Muscle layer of duodenum (tissue), 2 donors: ENCODE results near the gene STAP2.
A peak's percentile ranks its signal among the peaks of the same experiment; 100 is the strongest.
"Not testable (repeated sequence)": the region's sequence is repeated elsewhere in the genome, so short reads cannot be mapped to it uniquely, and the experiment has no call there.

ENCODE experiments used
- H3K27ac ChIP-seq: one replicate; pipeline ENCODE4 v1.7.0; 2013; ENCODE audit warnings: mild to moderate bottlenecking, low read length
- H3K27me3 ChIP-seq: one replicate; pipeline ENCODE4 v1.7.0; 2013; ENCODE audit warnings: low read depth, mild to moderate bottlenecking, control low read depth, low read length
- H3K36me3 ChIP-seq, 2 donors: one replicate each; pipeline ENCODE4 v1.7.0; 2013; ENCODE audit warnings: low read length in 2 of 2, control low read depth in 1 of 2, mild to moderate bottlenecking in 1 of 2; ENCODE audit not compliant: insufficient read depth in 2 of 2, control insufficient read depth in 1 of 2
- H3K4me1 ChIP-seq, 2 donors: one replicate each; pipeline ENCODE4 v1.7.0; 2013; ENCODE audit warnings: low read length in 2 of 2, mild to moderate bottlenecking in 2 of 2, control low read depth in 1 of 2, moderate library complexity in 1 of 2; ENCODE audit not compliant: insufficient read depth in 2 of 2, control insufficient read depth in 1 of 2
- H3K4me3 ChIP-seq, 2 donors: one replicate each; pipeline ENCODE4 v1.7.0; 2013; ENCODE audit warnings: low read length in 2 of 2, low read depth in 1 of 2, mild to moderate bottlenecking in 1 of 2
- H3K9me3 ChIP-seq, 2 donors: one replicate each; pipeline ENCODE4 v1.7.0; 2013; ENCODE audit warnings: low read length in 2 of 2, control low read depth in 1 of 2, mild to moderate bottlenecking in 1 of 2; ENCODE audit not compliant: control insufficient read depth in 1 of 2
- donor health status: healthy.

The STAP2 gene

DNA sequence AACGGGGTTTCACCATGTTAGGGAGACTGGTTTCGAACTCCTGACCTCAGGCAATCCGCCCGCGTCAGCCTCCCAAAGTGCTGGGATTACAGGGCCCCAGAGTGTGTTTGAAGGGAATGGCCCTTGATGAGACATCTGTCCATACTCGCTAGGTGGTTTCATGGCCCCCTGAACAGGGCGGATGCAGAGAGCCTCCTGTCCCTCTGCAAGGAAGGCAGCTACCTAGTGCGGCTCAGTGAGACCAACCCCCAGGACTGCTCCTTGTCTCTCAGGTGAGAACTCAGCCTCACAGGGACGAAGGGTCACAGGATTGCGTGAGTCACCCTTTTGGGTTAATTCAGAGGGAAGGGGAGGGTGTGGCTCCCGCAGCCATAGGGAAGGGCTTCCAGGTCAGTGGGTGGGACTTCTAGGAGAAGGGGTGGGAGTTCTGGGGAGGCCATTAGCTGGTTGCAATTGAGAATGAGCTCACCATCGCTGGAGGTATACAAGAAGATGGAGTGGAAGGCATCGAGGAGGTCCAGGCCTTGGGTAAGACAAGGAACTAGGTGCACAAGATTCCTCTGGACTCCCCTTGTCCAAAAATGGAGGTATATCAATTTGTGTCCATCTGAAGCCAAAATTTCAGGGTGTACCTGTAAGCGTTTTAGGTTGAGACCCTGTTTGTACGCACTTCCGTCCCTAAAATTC is 50.4 kb downstream of the STAP2 start:
- Histone ChIP-seq H3K27ac (no peak overlapping the region), H3K4me1 (no peaks in the 10 kb centered on the region), H3K4me3 (no peak overlapping the region), H3K9me3 (no peaks in the 10 kb centered on the region), H3K27me3 (peaks cover 7% of the 10 kb centered on the region), H3K36me3 (no peaks in the 10 kb centered on the region)

DNA sequence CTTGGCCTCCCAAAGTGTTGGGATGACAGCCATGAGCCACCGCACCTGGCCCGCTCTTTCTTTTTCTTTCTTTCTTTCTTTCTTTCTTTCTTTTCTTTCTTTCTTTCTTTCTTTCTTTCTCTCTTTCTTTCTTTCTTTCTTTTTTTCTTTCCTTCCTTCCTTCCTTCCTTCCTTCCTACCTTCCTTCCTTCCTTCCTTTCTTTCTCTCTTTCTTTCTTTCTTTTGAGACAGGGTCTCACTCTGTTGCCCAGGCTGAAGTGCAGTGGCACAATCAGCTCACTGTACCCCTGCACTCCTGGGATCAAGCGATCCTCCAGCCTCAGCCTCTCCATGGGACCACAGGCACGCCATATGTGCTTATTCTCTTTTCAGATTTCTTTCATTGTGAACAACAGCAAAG is 52.5 kb downstream of the STAP2 start:
- not testable (repeated sequence) for H3K36me3 ChIP-seq, H3K4me1 ChIP-seq, H3K4me3 ChIP-seq

DNA sequence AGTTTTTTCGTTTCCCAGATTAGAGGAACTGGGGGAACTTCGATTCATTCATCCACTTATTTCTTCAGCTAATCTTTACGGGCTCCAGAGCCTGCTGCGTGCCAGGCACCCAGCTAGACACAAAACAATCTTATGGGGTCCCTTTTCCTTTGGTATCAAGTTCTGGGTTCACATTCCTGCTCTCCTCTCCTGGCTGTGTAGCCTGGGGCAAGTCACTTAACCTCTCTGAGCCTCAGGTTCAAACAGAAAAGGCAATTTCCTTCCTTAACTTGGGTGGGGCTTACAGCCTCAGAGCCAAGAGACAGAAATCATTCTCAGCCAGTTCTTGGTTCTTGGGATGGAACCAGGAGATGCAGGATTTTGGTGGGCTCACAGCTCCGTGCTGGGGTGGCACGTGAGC is 53.7 kb downstream of the STAP2 start:
- Histone ChIP-seq H3K27ac (peak overlapping the region; percentile 16), H3K27me3 (peaks cover 18% of the 10 kb centered on the region), H3K9me3 (no peaks in the 10 kb centered on the region), H3K4me1 (peaks cover 0 to 3% of the 10 kb centered on the region in 2 donors), H3K36me3 (no peaks in the 10 kb centered on the region), H3K4me3 (peak overlapping the region in 1 of 2 donors; percentile 33)

More for the DNA sequence above, 52.5 kb downstream of the STAP2 start:
- H3K9me3 ChIP-seq, H3K27ac ChIP-seq, H3K27me3 ChIP-seq: not testable (repeated sequence)

DNA sequence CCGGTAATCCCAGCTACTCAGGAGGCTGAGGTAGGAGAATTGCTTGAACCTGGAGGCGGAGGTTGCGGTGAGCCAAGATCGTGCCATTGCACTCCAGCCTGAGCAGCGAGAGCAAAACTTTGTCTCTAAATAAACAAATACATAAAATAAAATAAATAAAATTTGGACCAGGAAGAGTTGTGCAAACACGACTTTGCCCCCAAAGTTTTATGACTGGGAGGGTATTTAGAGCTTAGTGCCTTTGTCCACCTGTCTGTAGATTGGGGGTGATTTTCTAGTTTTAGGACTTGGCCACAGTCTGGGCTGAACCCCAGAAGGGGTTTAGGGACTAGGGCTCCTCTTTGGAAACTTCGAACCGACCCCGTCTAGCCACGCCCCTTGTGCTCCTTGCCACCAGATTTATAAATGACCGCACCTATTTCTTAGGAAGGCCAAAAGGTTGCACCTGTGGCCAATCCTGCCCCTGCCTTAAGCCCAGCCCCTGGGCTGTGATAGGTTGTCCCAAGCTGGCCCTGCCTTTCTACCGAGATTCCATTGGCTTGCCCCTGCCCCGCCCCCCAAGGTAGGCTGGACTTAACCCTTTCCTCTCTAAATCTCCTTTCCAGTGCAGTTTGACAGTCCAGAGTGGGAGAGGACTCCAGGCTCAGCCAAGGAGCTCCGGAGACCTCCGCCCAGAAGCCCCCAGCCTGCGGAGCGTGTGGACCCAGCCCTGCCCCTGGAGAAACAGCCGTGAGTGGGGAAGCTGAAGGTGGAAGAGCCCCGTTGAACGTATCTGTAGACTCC is 54.3 kb downstream of the STAP2 start:
- H3K36me3 ChIP-seq = no peaks in the 10 kb centered on the region
- peaks cover 0 to 9% of the 10 kb centered on the region in 2 donors for H3K4me1 ChIP-seq
- H3K9me3 ChIP-seq = no peaks in the 10 kb centered on the region
- H3K27me3 ChIP-seq = peaks cover 24% of the 10 kb centered on the region
- peak overlapping the region in 1 of 2 donors; percentile 33 for H3K4me3 ChIP-seq
- peak overlapping the region; percentile 16 for H3K27ac ChIP-seq

DNA sequence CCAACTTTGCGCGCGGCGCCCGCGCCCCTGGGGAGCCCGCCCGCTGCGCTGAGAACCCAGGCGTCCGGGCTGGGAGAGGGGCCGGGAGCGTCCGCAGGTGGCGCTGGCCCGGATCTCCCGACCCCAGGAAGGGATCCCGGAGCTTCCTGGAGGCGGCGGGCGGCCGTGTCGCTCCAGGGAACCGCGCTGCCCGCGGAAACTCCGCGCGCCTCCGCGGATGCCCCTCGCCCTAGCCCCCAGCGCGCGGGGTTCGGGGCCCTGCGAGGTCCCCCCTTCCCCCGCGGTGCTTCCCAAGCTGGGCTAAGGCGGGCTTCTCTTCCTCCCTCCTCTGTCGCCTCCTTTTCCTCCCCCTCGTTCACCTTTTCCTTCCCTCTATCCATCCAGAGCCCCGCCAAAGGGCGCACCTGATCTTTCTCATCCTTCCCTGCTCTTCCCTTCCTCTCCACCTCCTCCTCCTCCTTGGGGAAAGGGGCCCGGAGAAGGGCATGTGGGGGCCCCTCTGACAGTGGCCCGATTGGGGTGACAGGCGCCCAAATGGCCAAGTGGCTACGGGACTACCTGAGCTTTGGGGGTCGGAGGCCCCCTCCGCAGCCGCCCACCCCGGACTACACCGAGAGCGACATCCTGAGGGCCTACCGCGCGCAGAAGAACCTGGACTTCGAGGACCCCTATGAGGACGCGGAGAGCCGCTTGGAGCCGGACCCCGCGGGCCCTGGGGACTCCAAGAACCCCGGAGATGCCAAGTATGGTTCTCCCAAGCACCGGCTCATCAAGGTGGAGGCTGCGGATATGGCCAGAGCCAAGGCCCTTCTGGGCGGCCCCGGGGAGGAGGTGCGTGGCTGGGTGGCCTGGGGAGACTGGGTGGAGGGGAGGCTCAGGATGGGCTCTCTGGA is 58.9 kb downstream of the STAP2 start:
- peak overlapping the region in 1 of 2 donors; percentile 48 for H3K4me3 ChIP-seq
- peaks cover 19% of the 10 kb centered on the region for H3K27me3 ChIP-seq
- peaks cover 0 to 18% of the 10 kb centered on the region in 2 donors for H3K4me1 ChIP-seq
- no peaks in the 10 kb centered on the region for H3K9me3 ChIP-seq
- H3K36me3 ChIP-seq = no peaks in the 10 kb centered on the region
- H3K27ac ChIP-seq = no peak overlapping the region

DNA sequence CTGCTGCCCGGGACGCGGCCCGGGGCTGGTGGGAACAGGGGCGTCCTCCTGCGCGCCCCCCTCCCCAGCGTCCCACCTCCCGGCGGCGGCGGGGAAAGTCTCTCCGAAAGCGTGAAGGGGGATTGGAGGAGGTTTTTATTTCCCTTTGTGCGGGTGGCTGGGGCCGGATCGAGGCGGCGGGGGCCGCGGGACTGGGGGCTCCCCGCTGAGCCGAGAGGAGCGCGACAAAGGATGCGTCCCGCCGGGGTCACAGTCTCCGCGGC is 59.4 kb downstream of the STAP2 start:
- no peaks in the 10 kb centered on the region for H3K9me3 ChIP-seq
- peaks cover 17% of the 10 kb centered on the region for H3K27me3 ChIP-seq
- H3K27ac ChIP-seq = no peak overlapping the region
- peak overlapping the region in 1 of 2 donors; percentile 48 for H3K4me3 ChIP-seq
- H3K4me1 ChIP-seq = peaks cover 0 to 18% of the 10 kb centered on the region in 2 donors
- no peaks in the 10 kb centered on the region for H3K36me3 ChIP-seq

DNA sequence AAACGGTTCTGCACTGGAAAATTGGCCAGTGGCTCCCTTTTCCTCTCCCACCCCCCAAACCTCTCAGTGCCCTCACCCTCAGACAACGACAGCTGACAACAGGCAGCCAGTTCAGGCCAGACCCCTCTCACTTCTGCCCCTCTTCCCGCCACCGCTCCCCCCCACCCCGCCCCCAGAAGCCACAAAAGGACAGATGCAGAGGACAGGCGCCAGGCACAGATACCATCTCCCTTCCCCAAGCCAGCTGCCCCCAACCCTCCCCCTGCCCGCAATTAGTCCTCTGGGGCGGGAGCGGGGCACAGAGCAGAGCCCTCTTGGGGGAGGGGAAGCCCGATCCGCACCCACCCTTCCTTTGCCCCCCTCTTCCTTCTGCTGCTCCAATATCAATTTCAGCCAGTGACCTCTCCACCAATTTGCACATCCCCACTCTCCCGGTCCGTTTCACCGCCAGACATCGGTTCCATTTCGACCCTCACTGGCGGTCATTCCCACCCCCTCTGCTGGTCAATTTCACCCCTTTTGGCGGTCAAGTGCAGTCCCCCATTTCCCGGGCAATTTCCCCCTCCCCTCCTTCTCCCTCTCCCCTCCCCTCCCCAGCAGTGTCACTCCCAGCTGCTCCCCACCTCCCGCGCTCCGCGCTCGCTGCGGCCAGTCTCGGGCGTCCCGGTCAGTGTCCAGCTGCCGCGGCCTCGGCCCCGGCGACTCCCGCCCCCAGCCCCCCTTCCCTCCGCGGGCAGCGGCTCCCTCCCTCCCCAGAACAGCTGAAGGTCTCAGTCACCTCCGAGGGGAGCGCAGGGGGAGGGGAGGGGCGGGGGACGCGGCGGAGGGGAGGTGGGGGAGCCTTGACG is 60.0 kb downstream of the STAP2 start, which contains the start of gene SHD:
Gene SHD (plus strand): TSS at position 848 of the 848 bp plus-strand sequence. CDS start 798 bp downstream, outside the sequence.
- H3K4me3 ChIP-seq = peak within 1 kb of the TSS in 1 of 2 donors; percentile 48
- H3K36me3 ChIP-seq = no peaks in the 10 kb centered on the region
- no peak within 1 kb of the TSS for H3K27ac ChIP-seq
- H3K9me3 ChIP-seq = no peaks in the 10 kb centered on the region
- H3K4me1 ChIP-seq = peaks cover 0 to 18% of the 10 kb centered on the region in 2 donors
- peaks cover 17% of the 10 kb centered on the region for H3K27me3 ChIP-seq

DNA sequence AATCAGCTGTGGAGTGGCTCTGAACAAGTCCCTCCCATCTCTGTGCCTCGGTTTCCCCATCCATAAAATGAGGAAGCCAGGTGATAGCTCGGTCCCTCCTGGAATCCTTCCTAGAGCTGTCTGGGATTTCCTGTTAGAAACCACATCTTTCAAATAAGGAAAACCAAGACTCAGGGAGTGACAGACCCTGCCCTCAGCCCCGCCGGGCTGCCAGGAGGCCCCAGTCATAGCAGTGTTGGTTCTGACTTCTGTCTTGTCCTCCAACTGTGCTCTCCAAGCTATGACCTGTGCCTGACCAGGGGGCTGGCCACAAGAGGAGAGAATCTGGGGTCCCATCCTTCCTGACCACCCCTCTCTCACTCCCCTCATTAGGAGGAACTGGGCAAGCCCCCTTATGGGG is 60.6 kb downstream of the STAP2 start:
- no peaks in the 10 kb centered on the region for H3K36me3 ChIP-seq
- H3K27ac ChIP-seq = no peak overlapping the region
- H3K4me3 ChIP-seq = no peak overlapping the region
- H3K27me3 ChIP-seq = peaks cover 17% of the 10 kb centered on the region
- H3K9me3 ChIP-seq = no peaks in the 10 kb centered on the region
- peaks cover 0 to 18% of the 10 kb centered on the region in 2 donors for H3K4me1 ChIP-seq

DNA sequence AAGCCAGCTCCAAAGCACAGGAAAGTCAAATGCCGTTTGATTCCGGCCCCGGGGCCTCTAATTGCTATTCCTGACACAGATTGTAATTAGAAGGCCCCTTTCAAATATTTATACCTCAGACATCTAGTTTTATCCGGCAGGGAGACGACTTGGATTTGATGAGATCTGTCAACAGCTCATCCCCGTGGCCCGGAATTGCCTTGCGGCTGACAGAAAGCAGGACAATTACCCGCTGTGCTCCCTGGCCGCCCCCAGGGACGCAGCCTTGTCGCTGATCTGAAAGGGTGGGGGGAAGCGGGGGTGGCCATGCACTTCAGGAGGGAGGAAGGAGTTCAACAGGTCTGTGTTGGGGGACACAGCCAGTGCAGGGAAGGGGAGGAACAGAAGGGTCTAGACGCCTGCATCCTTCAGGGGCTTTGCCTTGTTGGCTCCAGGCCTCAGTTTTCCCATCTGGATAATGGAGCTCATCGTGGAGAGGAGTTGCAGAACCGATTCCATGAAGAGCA is 61.4 kb downstream of the STAP2 start:
- Histone ChIP-seq H3K36me3 (no peaks in the 10 kb centered on the region), H3K9me3 (no peaks in the 10 kb centered on the region), H3K27ac (no peak overlapping the region), H3K27me3 (peaks cover 17% of the 10 kb centered on the region), H3K4me1 (peaks cover 0 to 18% of the 10 kb centered on the region in 2 donors), H3K4me3 (no peak overlapping the region)

DNA sequence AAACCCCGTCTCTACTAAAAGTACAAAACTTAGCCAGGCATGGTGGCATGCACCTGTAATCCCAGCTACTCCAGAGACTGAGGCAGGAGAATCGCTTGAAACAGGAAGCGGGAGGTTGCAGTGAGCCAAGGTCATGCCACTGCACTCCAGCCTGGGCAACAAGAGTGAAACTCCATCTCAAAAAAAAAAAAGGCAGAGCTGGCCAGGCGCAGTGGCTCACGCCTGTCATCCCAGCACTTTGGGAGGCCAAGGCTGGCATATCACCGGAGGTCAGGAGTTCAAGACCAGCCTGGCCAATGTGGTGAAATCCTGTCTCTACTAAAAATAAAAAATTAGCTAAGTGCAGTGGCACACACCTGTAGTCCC is 64.3 kb downstream of the STAP2 start:
- H3K4me3 ChIP-seq, H3K36me3 ChIP-seq, H3K9me3 ChIP-seq, H3K27me3 ChIP-seq, H3K4me1 ChIP-seq, H3K27ac ChIP-seq: not testable (repeated sequence)
